NCI-H82 (cell line): ENCODE results near the gene ZNHIT6.
"Not testable (repeated sequence)": the region's sequence is repeated elsewhere in the genome, so short reads cannot be mapped to it uniquely, and the experiment has no call there.

Experiments
- DNase-seq: peaks from one replicate; lab custom pipeline; 2025; lab: John Stamatoyannopoulos, UW

The ZNHIT6 gene

DNA sequence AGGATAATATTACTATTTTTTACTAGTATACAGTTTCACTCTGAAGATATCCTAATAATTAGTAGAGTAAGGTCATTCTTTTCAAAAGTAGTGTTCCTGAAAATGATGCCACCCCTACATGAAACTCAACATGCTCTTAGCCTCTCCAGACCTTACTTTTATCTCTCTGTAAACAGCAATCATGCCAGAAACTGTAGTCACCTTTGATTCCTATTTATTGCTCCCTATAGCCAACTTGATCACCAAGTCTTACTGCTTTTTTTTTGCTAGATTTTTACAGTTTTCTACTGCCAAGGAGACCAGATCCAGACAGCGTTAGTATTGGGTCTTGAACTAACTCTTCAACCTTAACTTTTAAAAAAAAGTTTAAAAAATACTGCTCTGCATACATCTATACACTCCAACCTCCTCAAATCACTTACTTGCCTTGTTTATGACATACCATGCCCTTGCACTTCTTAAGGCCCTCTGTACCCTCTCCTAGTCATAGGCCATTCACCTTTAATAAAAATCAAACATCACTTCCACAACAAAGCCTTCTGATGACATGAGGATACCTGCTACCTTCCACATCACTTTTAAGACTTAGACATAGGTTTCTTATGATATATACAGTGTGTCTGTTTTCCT lies 36.1 kb downstream of the ZNHIT6 start:
- no peak for DNase-seq

DNA sequence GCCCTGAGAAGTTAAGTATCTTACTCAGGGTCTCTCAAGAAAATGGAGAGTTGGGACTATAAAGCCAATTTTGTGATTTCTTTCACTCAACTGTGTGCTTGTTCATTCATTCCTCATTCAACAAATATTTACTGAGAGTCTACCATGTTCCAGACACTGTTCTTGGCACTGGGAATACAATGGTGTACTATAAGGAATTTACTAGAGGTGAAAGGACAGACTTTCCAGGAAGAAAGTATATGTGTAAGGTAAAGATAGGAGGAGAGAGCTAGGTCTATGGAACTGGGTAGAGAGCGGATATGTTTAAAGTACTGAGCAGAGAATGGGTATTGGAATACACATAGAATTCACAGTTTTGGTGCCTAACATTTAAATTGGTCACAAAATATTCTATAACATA lies 42.3 kb downstream of the ZNHIT6 start:
- no peak for DNase-seq

DNA sequence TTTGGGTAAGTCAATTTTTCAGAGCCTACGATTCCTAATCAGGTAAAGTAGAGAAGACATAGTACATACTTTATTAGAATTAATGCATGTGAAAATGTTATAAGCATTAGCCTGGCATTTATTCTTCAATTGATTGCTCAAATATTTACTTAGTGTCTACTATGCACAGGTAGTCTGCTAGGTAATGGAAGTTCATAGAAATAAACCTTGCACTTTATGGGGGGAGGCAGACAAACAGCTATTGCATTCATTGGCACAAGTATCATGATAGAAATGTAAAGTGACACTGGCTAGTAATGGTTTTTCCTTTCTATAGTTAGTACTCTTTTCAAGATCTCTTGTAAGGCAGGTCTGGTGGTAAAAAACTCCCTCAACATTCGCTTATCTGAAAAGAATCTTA lies 44.9 kb downstream of the ZNHIT6 start:
- DNase-seq = no peak

DNA sequence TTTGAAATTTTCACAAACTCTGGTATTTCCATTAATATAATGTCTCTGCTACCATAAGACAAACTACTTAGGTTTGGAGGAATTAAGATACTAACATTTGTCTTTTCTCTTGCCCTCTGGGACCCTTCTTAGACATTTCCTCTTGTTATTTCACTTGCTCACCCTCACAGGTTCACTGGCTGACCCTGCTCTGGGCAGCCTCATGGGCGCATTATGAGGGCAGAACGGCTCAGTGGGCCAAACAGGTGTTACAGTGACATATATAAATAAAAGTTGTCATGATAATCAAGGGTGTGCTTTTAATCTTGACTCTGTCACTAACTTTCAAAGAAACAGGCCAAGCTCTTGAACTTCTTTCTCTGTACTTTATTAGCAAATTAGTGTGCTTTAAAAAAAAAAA lies 46.5 kb downstream of the ZNHIT6 start:
- DNase-seq = no peak

DNA sequence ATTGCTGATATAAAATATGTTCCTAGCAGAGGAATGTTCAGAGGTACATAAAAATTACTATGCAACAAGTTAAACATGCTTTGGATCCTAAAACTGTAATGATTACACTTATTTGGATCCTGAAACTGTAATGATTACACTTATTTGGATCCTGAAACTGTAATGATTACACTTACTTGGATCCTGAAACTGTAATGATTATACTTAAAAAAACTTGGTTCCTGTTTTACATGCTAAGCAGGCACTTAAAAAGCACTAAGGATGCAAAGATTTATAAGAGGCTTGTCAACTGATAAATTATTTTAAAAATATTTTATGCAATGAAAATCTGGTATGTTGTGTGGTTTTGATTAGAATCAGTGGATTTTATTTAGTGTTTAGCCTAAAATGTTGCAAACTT lies 47.7 kb downstream of the ZNHIT6 start:
- DNase-seq = no peak

DNA sequence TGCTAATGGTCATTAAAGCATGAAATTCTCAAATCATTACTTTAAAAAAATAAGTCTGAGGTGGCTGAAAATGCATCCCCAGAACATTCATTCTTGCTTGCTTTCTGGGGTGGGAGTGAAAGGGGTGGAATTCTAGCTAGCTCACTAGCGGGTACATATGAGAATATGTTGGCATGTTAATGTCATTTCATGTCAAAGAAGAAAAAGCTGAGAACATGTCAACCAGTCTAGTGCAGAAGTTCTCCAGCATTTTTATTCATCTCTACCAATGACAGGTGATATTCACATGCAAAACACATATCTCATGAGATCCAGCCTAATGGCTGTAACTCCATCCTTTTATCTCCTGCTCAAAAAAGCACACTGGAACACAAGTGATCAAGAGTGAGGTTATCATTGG lies 49.1 kb downstream of the ZNHIT6 start:
- no peak for DNase-seq

DNA sequence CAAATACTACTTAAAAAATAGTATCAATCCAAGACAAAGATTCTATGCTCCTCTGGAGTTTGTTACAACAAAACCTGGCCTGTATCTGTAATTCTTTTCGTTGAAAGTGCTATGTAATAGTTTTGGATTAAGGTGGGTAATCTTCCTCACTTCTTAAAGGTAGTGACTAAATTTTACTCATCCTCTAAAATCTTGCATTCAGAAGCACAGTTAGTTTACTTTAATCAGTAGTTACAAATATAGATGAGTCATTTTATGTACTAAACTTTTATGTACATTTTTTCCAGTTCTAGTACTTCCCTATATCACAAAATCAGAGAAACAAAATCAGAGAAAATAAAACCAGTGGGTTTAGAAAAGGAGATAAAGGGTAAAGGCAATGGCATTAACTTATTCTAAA lies 51.3 kb downstream of the ZNHIT6 start:
- no peak for DNase-seq

DNA sequence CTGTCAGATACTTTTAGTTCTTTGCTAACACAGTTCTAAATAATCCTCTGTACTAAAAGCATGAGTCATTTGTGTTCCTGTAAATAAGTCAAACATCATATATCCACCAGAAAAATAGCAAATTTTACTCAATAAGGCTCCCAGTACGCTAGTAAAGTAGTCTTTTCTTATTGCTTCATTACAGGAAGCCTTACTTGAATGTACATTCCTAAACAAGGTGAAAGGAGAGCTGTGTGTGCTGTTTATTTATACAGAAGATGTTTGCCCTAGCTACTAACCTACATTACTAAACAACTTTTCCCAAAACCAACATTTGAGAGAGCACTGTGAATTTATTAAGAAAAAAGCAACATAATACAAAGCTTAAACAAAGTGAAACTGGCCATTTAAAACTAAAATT lies 52.0 kb downstream of the ZNHIT6 start:
- no peak for DNase-seq

DNA sequence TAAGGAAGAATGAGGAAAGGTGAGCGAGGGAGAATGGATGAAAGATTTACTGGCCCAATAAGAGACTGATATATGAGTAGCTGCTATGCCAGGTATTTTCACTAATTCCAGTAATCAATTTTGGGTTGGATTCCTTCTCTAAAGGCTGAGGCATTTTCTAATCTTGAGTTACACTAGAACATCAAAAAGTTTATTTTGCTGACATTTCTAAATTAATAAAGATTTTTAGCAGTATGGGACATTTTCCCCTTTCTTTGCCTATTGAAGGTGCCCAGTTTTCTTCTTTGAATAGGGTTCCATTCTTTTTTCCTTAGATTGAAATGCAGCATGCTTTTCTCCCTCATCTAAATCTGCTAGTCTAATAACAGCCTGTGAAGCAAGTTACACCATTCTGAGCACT lies 52.9 kb downstream of the ZNHIT6 start:
- no peak for DNase-seq

DNA sequence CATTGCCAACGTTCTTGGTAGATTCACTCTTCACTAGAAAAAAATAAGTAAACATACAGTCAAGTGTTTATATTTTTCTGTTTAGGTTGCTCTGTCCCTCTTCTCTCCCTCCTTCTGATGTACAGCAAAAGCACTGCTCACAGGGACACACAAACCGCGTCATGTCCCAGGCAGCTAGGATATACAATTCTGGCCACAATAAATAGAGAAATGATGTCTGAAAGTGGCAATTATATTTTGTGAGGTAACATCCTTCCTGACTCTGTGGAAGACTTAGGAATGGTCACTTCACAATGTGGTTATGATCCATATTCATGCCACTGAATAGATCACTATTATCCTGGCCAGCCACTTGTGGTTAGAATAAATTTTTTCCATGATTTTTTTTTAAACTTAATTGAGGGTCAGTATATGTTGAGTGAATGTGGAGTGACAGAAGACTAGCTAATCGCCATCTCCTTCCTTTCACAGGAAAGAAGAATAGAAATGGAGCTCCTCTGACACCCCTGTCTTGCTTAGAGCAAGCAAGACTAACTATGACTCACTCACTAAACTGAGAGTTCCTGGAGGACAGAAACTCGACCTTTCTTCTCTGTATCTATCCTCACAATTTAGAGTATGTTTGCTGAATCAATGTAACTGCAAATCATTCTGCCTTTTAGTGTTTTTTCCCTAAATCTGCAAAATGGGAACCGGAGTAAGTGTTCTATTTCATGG lies 54.0 kb downstream of the ZNHIT6 start:
- no peak for DNase-seq

DNA sequence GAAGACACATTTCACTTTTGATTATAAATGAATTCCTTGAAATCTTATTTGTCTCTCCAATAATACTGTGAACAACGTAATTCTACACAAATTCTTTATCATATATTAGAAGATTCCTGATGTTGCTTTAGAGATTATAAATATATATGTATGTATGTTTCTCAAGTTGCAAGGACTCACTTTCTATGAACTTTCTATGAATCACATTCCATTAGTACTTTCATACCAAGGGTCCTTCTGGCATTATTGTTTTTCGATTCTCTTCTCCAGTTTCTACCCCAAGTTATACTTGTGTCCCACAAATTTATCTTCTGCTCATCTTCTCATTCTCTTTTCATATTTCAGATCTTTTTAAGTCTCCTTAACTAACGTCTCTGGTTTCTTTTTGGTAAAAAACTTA lies 55.9 kb downstream of the ZNHIT6 start:
- no peak for DNase-seq

DNA sequence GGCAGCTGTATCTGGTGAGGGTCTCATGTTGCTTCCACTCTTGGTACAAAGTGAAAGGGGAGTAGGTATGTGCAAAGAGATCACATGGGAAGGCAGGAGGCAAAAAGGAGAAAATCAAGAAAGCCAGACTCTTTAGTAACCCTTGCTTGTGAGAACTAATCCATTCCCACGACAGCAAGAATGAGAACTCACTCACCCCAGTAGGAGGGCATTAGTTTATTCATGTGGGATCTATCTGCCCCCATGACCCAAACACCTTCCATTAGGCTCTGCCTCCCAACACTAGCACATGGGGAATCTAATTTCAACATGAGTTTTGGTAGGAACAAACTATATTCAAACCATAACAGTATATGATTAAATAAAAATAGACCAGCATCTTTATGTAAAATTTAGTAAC lies 57.6 kb downstream of the ZNHIT6 start:
- DNase-seq = no peak

DNA sequence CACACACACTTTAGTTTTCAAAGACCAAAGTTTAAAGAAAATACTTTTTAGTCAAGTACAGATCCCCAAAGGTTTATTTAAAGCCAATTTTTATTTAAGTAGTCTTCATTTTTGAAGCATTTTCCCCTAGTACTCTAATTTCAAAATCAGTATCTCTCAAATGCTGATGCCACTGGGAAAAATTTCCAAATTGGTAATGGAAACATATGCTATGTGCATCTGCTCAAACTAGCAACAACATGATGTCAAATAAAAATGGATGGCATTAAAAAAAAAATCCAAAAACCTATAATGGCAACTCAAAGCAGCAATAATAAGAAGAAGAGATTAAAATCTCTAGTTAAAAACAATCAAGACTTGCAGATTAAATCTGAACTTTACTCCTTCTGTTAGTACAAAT lies 58.6 kb downstream of the ZNHIT6 start:
- DNase-seq = no peak

DNA sequence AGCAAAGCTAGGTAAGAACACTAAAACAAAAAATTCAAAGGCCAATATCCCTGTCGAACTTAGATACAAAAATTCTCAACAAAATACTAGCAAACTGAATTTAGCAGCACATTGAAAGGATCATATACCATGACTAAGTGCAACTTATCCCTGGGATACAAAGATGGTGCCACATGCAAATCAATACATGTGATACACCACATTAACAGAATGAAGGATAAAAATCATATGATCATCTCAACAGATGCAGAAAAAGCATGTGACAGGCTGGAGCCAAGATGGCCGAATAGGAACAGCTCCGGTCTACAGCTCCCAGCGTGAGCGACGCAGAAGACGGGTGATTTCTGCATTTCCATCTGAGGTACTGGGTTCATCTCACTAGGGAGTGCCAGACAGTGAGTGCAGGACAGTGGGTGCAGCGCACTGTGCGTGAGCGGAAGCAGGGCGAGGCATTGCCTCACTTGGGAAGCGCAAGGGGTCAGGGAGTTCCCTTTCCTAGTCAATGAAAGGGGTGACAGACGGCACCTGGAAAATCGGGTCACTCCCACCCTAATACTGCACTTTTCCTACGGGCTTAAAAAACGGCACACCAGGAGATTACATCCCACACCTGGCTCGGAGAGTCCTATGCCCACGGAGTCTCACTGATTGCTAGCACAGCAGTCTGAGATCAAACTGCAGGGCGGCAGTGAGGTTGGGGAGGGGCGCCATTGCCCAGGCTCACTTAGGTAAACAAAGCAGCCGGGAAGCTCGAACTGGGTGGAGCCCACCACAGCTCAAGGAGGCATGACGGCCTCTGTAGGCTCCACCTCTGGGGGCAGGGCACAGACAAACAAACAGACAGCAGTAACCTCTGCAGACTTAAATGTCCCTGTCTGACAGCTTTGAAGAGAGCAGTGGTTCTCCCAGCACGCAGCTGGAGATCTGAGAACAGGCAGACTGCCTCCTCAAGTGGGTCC lies 66.4 kb downstream of the ZNHIT6 start:
- not testable (repeated sequence) for DNase-seq

DNA sequence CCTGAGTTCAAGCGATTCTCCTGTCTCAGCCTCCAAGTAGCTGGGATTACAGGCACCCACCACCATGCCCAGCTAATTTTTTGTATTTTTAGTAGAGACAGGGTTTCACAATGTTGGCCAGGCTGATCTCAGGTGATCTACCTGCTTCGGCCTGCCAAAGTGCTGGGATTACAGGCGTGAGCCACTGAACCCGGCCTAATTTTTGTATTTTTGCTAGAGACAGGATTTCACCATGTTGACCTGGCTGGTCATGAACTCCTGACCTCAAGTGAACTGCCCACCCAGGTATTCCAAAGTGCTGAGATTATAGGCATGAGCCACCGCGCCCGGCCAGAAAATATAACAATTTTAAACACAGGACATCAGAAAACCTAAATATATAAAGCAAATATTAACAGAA lies 68.3 kb downstream of the ZNHIT6 start:
- not testable (repeated sequence) for DNase-seq

DNA sequence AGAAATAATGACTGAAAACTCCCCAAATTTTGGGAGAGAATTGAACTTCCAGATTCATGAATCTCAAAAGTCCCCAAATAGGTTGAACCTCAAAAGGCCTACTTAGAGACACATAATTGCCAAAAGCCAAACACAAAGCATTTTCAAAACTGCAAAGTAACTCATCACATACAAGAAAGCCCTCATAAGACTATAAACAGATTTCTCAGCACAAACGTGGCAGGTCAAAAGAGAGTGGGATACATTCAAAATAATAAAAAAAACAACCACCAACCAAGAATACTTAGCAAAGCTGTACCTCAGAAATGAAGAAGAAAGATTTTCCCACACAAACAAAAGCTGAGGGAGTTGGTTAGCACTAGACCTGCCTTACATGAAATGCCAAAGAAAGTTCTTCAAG lies 69.8 kb downstream of the ZNHIT6 start:
- no peak for DNase-seq

DNA sequence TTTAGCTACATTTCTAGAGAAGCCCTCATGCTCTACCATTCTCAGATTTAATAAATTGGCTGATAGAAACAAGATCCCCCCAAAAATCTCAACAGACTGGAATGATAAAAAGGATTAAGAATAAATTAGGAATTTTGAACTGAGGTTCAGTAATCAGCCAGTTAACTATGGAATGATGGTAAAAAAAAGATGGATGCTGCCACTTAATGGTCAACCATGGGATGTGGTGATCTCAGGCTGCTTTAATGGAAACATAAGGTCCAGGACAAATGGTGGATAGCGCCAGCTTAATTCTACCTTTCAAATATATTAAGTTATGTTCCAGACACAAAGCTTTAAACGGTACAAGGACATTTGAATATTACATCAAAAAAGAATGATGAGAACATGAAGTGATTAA lies 77.7 kb downstream of the ZNHIT6 start:
- DNase-seq = no peak

DNA sequence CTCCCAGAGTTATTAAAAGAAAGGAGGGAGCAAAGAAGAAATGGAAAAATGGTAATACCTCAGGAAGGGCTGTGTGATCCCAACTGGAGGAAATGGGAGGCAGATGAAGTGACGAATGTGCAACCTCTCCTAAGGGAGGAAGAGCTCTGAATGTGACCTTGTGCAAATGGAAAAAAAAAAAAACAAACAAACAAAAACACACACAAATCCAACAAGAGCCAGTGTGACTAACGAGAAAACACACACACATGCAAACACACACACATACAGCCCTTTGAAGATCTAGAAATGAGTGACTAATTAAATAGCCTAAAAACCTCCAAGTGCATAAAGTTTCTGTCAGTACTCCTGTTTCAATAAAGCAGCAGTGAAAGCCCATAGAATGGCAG lies 78.7 kb downstream of the ZNHIT6 start:
- DNase-seq = no peak

DNA sequence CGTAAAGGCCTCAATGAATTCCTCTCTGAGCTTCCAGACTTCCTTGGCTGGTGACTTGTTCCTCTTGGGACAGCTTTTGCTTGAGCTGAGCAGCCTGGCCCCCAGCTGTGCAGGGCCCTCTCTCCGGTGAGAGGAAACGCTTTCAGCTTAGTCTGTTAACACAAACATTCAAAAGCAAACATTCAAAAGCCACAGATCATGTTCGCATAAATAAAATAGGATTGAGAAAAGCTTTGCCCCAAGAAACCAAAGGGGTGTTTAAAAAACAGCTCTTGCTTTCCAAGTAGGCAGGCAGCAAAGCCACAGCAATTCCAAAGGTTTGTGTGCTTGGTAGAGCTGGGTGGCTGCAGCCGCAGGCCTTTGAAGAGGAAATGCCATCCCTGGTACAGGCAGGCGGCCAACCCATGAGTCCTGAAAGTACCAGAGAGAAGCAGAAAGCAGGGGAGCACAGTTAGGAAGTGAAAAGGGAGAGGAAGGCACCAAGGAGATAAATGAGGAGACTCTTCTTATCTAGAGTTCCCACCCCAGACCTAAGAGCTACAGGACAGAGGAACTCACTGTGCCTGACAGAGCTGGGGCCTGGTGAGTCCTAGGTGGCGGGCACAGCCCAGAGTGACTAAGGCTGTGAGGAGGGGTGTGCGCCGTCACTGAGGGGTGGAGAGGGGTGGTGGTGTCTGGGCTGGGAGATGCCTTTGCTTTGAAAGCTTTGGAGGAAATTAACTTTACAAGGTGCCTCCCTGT lies 79.3 kb downstream of the ZNHIT6 start:
- no peak for DNase-seq

DNA sequence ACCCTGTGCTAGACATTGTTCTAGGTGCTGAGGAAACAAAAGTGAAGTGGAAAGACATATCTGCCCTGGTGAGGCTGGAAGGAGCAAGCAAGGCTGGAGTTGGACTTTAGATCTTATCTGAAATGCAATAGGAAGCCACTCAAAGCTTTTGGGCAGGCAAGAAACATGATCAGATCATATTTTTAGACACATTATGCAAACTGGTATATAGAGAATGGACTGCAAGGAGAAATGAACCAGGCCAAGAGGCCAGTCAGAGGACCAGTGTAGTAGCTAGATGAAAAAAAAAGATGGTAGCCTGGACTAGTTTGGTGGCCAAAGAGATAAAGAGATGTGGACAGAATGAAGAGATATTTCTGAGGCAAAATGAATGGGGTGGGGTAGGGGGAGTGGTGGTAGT lies 81.4 kb downstream of the ZNHIT6 start:
- no peak for DNase-seq

DNA sequence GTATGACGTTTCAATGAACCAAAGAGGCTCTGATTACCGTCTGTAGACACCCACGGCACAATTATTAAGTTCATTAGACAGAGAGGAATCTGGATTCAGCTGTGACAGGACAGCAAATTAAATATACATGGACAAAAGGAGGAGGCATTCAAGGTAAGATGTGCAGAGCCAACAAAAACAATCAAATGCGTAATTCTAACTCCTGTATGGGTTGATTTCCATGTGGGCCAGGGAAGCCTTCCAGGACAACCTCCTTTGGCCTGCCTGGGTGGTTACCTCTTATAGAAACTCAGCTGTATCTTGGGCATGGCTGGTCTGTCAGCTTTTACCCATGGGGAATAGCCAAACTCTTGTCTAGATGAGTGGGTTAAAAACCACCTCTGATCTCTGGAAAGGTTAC lies 83.9 kb downstream of the ZNHIT6 start:
- no peak for DNase-seq

DNA sequence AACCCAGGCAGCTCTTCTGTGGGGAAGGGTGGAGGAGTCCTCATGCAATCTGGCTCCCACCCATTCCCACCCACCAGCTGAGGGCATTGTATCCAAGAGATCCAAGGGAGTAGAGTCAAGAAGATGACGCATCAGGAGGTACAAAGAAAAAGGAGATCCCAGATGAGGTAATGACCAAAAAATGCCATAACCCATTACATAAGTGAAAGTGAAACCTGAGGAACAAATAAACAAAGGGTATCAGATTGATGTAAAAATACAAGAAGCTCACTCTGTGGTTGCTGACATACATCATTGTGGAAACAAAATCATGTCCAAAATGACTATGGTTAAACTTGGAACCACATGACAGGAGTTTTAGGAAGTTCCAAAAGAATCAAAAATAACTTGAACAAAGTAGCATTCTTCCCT lies 85.2 kb downstream of the ZNHIT6 start:
- no peak for DNase-seq
